ENCODE results near the gene RHBDF2. TPM values are rescaled to one million over a fixed set of nuclear protein-coding genes. Genes with fewer than 3 reads are reported as not detected.

RHBDF2 gene
- total RNA-seq, 1 experiment from 2014 or later: 33.0 TPM

- Mint-ChIP-seq H3K27ac (peak overlapping the region; percentile 21; the same call in 1 of the 2 replicates), H3K36me3 (no peaks in the 10 kb centered on the region), H3K9me3 (no peaks in the 10 kb centered on the region), H3K27me3 (ENCODE audit: low read depth) (no peaks in the 10 kb centered on the region), H3K4me1 (no peaks in the 10 kb centered on the region), H3K4me3 (no peak overlapping the region)
- ChIA-PET POLR2A (no interaction called here), CTCF (interaction anchor here (1.1 to 2.1 kb wide), 2 partner anchors 15 to 45 kb away, joined by 4 to 8 read pairs; no protein-coding TSS in a partner anchor)
- TF ChIP-seq JUN (CRISPR knock-in tag; IDR thresholded peaks at IDR 0.05): no peak
- no peak for TF ChIP-seq TCF7 (CRISPR knock-in tag; IDR thresholded peaks at IDR 0.05; ENCODE audit: low read depth)
- no peak for TF ChIP-seq NFYB (CRISPR knock-in tag; conservative IDR thresholded peaks at IDR 0.05; ENCODE audit: low read depth)
- no peak for TF ChIP-seq ZNF423 (CRISPR knock-in tag; IDR thresholded peaks at IDR 0.05)
- ATAC-seq (no peak), DNase-seq (ENCODE audit: low spot score) (no peak)
Measured at GRCh38 chr17:76478097-76478496, 23.1 kb downstream of the RHBDF2 start.

DNA sequence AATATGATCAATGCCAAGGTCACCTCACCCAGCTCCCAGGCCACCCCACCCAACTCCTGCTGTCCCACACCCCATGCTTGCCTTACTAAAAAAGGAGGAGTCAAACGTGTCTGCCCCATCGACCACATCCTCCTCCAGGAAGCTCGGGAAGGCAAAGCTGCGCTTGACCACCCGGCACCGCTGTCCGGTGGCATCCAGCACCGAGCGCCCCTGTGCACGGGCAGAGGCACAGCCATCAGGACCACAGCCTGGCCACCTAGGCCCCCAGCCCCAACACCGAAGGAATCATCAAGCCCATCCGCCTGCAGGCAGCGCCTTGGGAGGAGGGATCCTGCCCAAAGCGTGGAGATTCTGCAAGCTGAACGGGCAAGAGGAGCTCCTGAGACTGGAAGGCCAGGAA is 23.6 kb downstream of the RHBDF2 start:
- DNase-seq (ENCODE audit: low spot score) (no peak), ATAC-seq (no peak)
- TF ChIP-seq, protein P1, sequence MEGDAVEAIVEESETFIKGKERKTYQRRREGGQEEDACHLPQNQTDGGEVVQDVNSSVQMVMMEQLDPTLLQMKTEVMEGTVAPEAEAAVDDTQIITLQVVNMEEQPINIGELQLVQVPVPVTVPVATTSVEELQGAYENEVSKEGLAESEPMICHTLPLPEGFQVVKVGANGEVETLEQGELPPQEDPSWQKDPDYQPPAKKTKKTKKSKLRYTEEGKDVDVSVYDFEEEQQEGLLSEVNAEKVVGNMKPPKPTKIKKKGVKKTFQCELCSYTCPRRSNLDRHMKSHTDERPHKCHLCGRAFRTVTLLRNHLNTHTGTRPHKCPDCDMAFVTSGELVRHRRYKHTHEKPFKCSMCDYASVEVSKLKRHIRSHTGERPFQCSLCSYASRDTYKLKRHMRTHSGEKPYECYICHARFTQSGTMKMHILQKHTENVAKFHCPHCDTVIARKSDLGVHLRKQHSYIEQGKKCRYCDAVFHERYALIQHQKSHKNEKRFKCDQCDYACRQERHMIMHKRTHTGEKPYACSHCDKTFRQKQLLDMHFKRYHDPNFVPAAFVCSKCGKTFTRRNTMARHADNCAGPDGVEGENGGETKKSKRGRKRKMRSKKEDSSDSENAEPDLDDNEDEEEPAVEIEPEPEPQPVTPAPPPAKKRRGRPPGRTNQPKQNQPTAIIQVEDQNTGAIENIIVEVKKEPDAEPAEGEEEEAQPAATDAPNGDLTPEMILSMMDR (IDR thresholded peaks at IDR 0.05): no peak
- TF ChIP-seq, protein P2, sequence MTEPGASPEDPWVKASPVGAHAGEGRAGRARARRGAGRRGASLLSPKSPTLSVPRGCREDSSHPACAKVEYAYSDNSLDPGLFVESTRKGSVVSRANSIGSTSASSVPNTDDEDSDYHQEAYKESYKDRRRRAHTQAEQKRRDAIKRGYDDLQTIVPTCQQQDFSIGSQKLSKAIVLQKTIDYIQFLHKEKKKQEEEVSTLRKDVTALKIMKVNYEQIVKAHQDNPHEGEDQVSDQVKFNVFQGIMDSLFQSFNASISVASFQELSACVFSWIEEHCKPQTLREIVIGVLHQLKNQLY (CRISPR knock-in tag; IDR thresholded peaks at IDR 0.05): no peak
- TF ChIP-seq MXD4 (CRISPR knock-in tag; IDR thresholded peaks at IDR 0.05; ENCODE audit: borderline replicate concordance) (no peak), CREM (CRISPR knock-in tag; IDR thresholded peaks at IDR 0.05) (no peak), SMAD4 (CRISPR knock-in tag; IDR thresholded peaks at IDR 0.05) (no peak), ZNF396 (CRISPR knock-in tag; IDR thresholded peaks at IDR 0.05; ENCODE audit: borderline replicate concordance) (no peak), SOX15 (CRISPR knock-in tag; IDR thresholded peaks at IDR 0.05) (no peak), ZNF121 (CRISPR knock-in tag; IDR thresholded peaks at IDR 0.05) (no peak), JAZF1 (CRISPR knock-in tag; IDR thresholded peaks at IDR 0.05) (no peak), IRF1 (CRISPR knock-in tag; IDR thresholded peaks at IDR 0.05) (no peak), ETV6 (CRISPR knock-in tag; IDR thresholded peaks at IDR 0.05) (no peak)
- TF ChIP-seq, protein P3, sequence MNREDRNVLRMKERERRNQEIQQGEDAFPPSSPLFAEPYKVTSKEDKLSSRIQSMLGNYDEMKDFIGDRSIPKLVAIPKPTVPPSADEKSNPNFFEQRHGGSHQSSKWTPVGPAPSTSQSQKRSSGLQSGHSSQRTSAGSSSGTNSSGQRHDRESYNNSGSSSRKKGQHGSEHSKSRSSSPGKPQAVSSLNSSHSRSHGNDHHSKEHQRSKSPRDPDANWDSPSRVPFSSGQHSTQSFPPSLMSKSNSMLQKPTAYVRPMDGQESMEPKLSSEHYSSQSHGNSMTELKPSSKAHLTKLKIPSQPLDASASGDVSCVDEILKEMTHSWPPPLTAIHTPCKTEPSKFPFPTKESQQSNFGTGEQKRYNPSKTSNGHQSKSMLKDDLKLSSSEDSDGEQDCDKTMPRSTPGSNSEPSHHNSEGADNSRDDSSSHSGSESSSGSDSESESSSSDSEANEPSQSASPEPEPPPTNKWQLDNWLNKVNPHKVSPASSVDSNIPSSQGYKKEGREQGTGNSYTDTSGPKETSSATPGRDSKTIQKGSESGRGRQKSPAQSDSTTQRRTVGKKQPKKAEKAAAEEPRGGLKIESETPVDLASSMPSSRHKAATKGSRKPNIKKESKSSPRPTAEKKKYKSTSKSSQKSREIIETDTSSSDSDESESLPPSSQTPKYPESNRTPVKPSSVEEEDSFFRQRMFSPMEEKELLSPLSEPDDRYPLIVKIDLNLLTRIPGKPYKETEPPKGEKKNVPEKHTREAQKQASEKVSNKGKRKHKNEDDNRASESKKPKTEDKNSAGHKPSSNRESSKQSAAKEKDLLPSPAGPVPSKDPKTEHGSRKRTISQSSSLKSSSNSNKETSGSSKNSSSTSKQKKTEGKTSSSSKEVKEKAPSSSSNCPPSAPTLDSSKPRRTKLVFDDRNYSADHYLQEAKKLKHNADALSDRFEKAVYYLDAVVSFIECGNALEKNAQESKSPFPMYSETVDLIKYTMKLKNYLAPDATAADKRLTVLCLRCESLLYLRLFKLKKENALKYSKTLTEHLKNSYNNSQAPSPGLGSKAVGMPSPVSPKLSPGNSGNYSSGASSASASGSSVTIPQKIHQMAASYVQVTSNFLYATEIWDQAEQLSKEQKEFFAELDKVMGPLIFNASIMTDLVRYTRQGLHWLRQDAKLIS (CRISPR knock-in tag; IDR thresholded peaks at IDR 0.05; ENCODE audit: borderline replicate concordance): no peak
- TF ChIP-seq, protein P4, sequence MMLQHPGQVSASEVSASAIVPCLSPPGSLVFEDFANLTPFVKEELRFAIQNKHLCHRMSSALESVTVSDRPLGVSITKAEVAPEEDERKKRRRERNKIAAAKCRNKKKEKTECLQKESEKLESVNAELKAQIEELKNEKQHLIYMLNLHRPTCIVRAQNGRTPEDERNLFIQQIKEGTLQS (CRISPR knock-in tag; conservative IDR thresholded peaks at IDR 0.05): no peak
- POLR2A ChIA-PET: no interaction called here
- H3K4me3 Mint-ChIP-seq: no peak overlapping the region
- no peak overlapping the region for H3K27ac Mint-ChIP-seq
- H3K36me3 Mint-ChIP-seq: no peaks in the 10 kb centered on the region
- no peaks in the 10 kb centered on the region for H3K4me1 Mint-ChIP-seq
- no peaks in the 10 kb centered on the region for H3K9me3 Mint-ChIP-seq
- H3K27me3 Mint-ChIP-seq (ENCODE audit: low read depth): no peaks in the 10 kb centered on the region
- CTCF ChIA-PET: interaction anchor here (1.1 to 2.1 kb wide), 2 partner anchors 15 to 46 kb away, joined by 4 to 8 read pairs; no protein-coding TSS in a partner anchor

All from WTC11 (cell line).